Keratinocyte (primary cell): ENCODE data around the gene GRK7.

ENCODE experiments used
- EZH2 ChIP-seq: IDR thresholded peaks from one replicate; pipeline ENCODE4 v1.6.1; 2012; ENCODE audit warnings: inconsistent platforms, mild to moderate bottlenecking, low read length, moderate library complexity
- TF ChIP-seq, protein P1 (sequence below), 3 experiments: IDR thresholded peaks in 1 of 3; conservative IDR thresholded peaks in 1 of 3; optimal IDR thresholded peaks in 1 of 3; 2 replicates in 2 of 3; 3 replicates in 1 of 3; pipeline versions ENCODE3 to v1.5.1; 2011; ENCODE audit warnings: low read length in 3 of 3, mild to moderate bottlenecking in 3 of 3, moderate library complexity in 2 of 3, control low read depth in 1 of 3, inconsistent platforms in 1 of 3; ENCODE audit not compliant: insufficient read depth in 2 of 3; ENCODE audit errors: extremely low read depth in 1 of 3

DNA sequence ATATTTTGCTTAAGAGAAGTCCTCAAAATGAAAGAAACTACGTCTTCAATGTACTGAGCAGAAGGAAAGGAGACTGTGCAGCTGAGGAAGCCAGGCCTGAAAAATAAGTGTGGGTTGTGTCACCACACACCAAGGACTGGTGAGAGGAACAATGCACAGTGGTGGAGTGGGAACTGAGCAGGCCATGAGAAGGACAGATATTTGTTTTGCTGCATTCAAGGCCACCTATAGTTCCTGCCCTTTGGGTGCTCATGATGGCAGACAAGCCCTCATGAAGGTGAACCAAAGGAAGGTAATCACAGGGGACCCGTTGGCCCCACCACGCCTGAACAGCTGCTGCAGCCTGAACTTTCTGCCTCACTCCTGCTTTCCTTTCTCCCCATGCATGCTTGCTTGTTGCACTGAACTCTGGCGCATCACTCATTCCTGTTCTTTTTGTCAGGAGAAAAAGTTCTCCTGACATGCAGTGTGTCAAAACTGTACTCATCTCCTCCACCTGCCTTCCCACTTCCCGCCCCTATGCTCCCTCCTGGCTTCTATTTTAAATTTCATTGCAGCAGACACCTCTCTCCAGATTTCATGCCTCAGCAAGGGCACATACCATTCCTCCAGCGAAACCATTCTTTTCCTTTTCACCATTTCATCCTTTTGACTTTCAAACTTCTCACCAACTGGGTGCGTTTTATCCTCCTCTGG lies 27.3 kb upstream of the GRK7 start:
- TF ChIP-seq, protein P1, sequence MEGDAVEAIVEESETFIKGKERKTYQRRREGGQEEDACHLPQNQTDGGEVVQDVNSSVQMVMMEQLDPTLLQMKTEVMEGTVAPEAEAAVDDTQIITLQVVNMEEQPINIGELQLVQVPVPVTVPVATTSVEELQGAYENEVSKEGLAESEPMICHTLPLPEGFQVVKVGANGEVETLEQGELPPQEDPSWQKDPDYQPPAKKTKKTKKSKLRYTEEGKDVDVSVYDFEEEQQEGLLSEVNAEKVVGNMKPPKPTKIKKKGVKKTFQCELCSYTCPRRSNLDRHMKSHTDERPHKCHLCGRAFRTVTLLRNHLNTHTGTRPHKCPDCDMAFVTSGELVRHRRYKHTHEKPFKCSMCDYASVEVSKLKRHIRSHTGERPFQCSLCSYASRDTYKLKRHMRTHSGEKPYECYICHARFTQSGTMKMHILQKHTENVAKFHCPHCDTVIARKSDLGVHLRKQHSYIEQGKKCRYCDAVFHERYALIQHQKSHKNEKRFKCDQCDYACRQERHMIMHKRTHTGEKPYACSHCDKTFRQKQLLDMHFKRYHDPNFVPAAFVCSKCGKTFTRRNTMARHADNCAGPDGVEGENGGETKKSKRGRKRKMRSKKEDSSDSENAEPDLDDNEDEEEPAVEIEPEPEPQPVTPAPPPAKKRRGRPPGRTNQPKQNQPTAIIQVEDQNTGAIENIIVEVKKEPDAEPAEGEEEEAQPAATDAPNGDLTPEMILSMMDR (optimal IDR thresholded peaks at IDR 0.05 in 1 of 3, IDR thresholded peaks at IDR 0.05 in 1 of 3, conservative IDR thresholded peaks at IDR 0.05 in 1 of 3; ENCODE audit: extremely low read depth in 1 of 3, insufficient read depth in 2 of 3, low read length in 3 of 3), result no peak
- TF ChIP-seq EZH2, result no peak
